ENCODE data around the gene CAV1. TPM values are rescaled to one million over a fixed set of nuclear protein-coding genes. Genes with fewer than 3 reads are reported as not detected.
A peak's percentile ranks its signal among the peaks of the same experiment; 100 is the strongest.

The CAV1 gene
- total RNA-seq, 4 donors from 2014 or later = 183 to 351 (median 300) TPM

DNA sequence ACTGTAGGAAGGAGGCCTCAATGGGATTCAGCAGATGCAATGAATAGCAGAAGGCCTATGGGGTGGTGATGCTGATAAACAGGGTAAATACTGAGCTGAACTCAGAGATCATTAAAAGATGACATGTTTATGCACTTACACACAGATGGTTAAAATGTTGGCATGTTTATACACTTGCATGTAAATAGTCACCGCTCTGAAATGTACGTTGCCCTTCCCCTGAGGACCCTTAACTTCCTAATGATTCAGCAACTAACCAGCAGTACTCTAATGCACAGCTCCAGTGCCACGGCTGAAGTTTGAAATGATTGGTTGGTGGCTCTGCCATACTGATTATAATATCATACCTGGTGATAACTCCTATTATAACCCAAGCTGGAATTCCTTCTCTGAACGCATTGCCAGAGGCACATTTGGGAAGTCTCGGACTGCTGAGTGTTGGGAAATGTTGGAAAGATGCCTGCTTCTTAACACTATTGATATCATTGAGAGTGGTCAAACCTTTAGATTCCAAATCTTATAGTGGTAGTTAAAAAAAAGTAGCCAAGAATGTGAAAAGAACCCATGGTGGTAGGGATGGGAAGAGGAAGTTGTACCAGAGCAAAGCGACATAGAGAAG lies 3.7 kb upstream of the CAV1 start:
- TF ChIP-seq, protein P1, sequence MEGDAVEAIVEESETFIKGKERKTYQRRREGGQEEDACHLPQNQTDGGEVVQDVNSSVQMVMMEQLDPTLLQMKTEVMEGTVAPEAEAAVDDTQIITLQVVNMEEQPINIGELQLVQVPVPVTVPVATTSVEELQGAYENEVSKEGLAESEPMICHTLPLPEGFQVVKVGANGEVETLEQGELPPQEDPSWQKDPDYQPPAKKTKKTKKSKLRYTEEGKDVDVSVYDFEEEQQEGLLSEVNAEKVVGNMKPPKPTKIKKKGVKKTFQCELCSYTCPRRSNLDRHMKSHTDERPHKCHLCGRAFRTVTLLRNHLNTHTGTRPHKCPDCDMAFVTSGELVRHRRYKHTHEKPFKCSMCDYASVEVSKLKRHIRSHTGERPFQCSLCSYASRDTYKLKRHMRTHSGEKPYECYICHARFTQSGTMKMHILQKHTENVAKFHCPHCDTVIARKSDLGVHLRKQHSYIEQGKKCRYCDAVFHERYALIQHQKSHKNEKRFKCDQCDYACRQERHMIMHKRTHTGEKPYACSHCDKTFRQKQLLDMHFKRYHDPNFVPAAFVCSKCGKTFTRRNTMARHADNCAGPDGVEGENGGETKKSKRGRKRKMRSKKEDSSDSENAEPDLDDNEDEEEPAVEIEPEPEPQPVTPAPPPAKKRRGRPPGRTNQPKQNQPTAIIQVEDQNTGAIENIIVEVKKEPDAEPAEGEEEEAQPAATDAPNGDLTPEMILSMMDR (IDR thresholded peaks at IDR 0.05) = no peak
- TF ChIP-seq POLR2A (IDR thresholded peaks at IDR 0.05) = no peak
- Histone ChIP-seq H3K4me3 (no peak overlapping the region), H3K36me3 (no peaks in the 10 kb centered on the region), H3K9me3 (no peaks in the 10 kb centered on the region), H3K27me3 (no peaks in the 10 kb centered on the region), H3K27ac (no peak overlapping the region), H3K4me1 (no peaks in the 10 kb centered on the region)
- intact Hi-C loops (cut with DNase I; ENCODE audit: low total_unique reads) = loop anchor here (10.0 kb wide), 1 partner anchor 64 kb away; no protein-coding TSS in a partner anchor
- no peak for DNase-seq

DNA sequence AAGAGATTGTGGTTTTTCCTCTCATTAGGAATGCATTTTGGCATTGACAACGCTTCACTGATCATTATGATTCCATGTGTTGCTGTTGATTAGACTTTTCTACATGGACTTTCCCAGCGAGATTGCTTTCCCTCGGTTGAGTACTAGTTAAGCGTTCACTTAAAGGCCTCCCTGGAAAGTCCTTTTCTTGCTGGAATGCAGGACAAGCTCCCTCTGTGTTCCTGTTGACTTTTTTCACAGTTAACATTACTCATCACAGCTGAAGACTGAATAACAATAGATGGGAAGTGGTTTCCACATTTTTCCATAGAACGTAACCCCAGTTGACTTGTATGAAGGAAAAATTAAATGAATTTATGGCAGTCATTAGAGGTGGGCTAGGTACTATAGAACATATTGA lies 2.6 kb upstream of the CAV1 start:
- TF ChIP-seq POLR2A (IDR thresholded peaks at IDR 0.05) = no peak
- TF ChIP-seq, protein P1 (IDR thresholded peaks at IDR 0.05) = no peak
- Histone ChIP-seq H3K27me3 (no peaks in the 10 kb centered on the region), H3K27ac (peak overlapping the region; percentile 27 to 59), H3K36me3 (no peaks in the 10 kb centered on the region), H3K4me3 (no peak overlapping the region), H3K9me3 (no peaks in the 10 kb centered on the region), H3K4me1 (no peaks in the 10 kb centered on the region)
- DNase-seq = no peak
- intact Hi-C loops (cut with DNase I; ENCODE audit: low total_unique reads) = loop anchor here (10.0 kb wide), 1 partner anchor 63 kb away; no protein-coding TSS in a partner anchor

DNA sequence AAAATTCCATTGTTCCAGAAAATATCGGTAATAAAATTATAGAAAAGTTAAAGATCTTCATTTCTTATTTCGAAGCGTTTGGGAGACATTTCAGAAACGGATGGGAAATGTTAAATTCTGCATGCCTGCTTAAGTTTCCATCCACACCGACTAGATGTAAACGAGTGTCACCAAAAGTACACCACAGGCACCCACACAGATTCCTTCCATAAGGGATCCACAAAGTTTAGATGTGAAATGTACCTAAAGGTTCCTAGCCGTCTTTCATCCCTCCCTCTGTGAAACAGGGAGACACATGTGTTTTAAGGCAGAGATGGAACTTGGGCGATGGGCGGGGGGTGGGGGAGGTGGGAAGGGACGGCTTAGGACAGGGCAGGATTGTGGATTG lies 621 bp upstream of the CAV1 start:
- H3K27ac ChIP-seq = peak overlapping the region; percentile 96
- no peaks in the 10 kb centered on the region for H3K36me3 ChIP-seq
- H3K4me1 ChIP-seq = peaks cover 0 to 7% of the 10 kb centered on the region in 2 donors
- no peak for DNase-seq
- intact Hi-C loops (cut with DNase I; ENCODE audit: low total_unique reads) = loop anchor here (10.0 kb wide), 1 partner anchor 61 kb away; no protein-coding TSS in a partner anchor
- no peaks in the 10 kb centered on the region for H3K27me3 ChIP-seq
- H3K4me3 ChIP-seq = peak overlapping the region; percentile 62 to 73
- no peaks in the 10 kb centered on the region for H3K9me3 ChIP-seq
- TF ChIP-seq, protein P1 (IDR thresholded peaks at IDR 0.05) = no peak
- TF ChIP-seq POLR2A (IDR thresholded peaks at IDR 0.05) = no peak

DNA sequence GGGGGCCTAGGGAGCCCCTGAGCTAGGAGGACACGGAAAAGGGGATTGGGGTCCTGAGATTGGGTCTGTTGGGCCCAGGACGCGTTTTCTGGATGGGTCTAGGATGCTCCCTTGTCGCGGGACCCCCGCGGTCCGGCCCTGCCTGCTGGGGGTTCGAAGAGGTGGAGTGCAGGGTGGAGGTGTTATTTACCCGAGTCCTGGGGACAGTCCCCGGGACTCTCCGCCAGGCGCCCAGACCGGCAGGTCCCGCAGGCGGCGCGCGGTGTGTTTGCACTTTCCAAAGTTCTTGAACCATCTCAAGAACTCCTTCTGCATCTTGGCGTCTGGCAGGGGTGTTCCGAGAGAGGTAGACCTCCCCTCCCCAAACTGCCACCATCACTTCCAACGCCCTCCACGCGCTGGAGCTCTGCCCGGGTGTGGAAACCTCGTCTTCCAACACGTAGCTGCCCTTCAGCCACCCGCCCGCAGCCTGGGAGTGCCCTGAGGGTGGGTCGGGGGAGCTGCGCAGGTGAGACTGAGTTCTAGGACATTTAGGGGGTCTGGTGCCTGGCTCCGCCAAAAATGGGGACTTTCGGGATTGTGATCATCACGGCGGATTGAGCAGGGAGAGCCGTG lies 569 bp downstream of the CAV1 start:
- Histone ChIP-seq H3K27ac (peak overlapping the region; percentile 96), H3K27me3 (no peaks in the 10 kb centered on the region), H3K4me1 (peaks cover 0 to 11% of the 10 kb centered on the region in 2 donors), H3K4me3 (peak overlapping the region; percentile 62 to 73), H3K9me3 (no peaks in the 10 kb centered on the region), H3K36me3 (no peaks in the 10 kb centered on the region)
- DNase-seq = peak; percentile 48 to 51
- TF ChIP-seq POLR2A (IDR thresholded peaks at IDR 0.05) = no peak
- TF ChIP-seq, protein P1 (IDR thresholded peaks at IDR 0.05) = peak in 1 of 4 experiments; percentile 27
- intact Hi-C loops (cut with DNase I; ENCODE audit: low total_unique reads) = loop anchor here (10.0 kb wide), 1 partner anchor 59 kb away; no protein-coding TSS in a partner anchor
